ENCODE measurements around the gene SLC43A2.

Gene SLC43A2

DNA sequence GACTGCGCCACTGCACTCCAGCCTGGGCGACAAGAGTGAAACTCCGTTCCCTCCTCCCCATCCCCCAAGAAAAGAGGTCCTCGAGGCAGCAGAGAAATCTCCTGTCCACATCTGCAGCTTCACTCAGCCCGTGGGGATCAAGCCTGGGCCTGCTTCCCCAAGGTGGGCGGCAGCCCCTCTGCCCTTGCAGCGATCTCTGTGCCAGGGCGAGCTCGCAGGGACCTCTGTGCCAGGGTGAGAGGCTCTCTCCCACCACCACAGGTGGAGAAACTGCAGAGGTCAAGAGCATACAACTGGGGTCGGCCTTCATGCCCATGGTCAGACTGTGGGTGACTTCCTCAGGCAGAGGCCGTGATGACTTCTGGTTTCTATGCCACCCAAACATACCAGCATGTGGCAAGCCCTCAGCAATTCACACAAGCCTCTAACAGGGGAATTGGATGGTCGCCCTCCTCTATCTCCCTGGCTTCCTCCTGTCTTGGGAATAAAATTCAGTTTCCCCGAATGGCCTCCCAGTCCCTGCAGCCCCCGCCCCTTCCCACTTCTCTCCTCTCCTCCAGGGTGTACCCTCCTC, 5.5 kb downstream of the SLC43A2 start:
- no peak for DNase-seq (ENCODE audit: low spot score)

DNA sequence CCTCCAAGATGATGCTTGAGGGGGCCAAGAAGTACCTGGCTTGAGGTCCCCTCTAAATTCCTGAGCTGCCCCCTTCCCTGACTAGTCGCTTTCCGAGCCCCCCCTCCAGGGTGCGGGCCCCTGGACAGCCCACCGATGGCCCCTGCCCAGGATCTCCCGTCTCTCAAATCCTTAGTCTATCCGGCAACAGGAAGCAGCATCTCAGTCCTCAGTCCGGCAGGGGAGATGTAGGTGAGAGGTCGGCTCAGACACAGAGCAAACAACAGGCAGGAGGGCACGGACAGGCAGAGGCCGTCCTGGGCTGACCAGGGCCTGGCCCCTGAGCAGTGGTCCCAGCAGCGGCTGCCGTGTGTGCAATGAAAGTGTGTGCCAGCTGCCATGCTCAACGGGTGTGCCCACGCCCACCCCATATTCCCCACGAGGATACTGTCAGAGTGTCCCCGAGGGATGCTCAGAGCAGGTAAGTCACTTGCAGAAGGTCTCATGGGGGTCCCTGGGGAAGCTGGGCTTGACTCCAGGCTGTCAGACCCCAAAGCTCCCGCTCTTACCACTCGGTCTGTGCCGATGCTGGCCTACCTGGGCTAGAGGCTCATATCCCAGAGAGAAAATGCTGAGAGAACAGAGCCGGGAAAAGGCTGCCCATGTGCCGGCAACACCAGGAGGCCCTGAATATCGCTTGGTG, 7.2 kb downstream of the SLC43A2 start:
- DNase-seq (ENCODE audit: low spot score) = no peak

DNA sequence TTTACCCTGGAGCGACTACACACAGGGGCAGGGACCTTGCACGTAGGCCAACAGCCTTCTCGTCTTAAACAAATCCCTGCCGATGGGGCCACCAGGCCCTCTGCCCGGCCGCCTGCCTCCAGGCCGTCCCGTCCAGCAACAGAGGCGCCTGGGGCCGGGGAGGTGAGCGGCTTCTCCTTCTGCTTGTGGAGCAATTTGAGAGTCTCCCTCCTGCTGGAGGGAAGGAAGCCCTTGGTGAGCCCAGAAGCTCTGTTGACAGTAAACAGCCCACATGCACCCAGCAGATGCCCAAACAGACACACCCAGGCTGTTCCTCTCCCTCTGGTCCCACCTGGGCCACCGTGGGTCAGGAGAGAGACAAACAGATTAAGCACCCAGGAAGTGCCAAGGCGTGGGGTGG, 8.1 kb downstream of the SLC43A2 start:
- no peak for DNase-seq (ENCODE audit: low spot score)

DNA sequence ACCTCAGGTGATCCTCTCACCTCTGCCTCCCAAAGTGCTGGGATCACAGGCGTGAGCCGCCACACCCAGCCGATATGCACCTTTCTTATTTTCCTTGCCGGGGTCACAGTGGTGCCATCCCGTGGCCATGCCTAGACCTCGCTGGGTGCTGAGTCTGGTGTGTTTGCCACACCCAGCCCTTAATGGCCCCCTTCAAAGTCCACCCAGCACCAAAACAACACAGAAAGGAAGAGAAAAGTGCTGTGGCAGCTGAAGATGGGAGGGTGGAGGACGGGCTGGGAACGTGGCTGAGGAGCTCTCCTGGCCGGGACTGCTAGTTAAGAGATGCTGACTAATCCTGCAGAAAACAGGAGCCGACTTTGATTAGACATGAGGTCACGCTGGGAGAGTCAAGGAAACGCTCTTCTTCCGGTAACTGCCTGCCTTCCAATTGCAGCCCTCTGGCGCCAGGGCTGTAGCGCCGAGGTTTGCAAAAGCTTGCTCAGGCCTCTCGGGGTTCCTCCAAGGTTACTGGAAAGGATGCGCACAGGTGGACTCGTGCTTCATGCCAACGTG, 10.9 kb downstream of the SLC43A2 start:
- no peak for DNase-seq (ENCODE audit: low spot score)

DNA sequence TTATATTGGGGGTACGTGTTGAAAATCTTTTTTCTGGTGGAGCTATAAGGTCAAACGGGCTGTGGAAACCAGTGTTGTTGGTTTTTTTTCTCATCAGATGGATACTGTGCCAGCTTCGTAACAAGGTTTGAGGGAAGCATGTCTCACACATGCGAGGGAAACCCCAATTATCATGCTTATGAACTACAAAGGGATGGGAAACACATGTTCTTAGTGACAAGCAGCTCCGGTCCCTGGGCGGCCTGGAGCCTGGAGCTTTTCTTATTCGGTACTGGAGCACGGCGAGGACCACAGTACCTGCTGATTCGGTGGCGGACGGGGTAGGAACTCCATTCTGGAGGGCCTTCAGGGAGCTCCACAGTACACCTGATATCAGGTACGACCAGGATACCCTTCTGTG, 12.5 kb downstream of the SLC43A2 start:
- DNase-seq (ENCODE audit: low spot score) = no peak

DNA sequence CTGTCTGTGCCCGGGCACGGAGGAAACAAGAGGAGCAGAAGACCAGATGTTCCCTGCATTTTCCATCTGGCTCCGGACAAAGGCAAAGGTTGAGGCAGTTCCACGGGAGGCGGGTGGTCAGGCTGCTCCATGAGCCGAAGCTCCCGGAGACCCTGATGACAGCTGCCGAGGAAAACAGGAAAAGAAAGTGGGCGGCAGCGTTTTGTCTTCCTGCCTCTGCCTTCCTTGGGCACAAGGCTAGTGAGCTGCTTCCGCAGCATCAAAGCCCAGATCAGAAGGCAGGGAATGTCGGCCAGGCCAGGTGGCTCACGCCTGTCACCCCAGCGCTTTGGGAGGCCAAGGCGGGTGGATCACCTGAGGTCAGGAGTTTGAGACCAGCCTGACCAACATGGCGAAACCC, 16.2 kb downstream of the SLC43A2 start:
- no peak for DNase-seq (ENCODE audit: low spot score)

DNA sequence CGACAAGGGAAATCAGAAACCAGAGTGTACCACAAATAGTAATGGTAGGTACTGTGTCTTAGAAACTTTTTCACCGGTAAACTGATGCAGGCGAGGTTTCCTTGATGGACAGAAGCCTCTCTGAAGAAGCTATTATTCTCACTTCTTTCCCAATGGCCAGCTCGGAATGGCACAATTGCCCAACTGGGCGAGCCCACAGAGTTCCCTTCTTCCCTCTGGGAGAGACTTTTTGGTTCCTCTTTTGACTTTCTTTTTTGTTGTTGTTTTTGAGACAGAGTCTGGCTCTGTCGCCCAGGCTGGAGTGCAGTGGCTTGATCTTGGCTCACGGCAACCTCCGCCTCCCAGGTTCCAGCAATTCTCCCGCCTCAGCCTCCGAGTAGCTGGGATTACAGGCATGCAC, 16.9 kb downstream of the SLC43A2 start:
- DNase-seq (ENCODE audit: low spot score) = no peak

DNA sequence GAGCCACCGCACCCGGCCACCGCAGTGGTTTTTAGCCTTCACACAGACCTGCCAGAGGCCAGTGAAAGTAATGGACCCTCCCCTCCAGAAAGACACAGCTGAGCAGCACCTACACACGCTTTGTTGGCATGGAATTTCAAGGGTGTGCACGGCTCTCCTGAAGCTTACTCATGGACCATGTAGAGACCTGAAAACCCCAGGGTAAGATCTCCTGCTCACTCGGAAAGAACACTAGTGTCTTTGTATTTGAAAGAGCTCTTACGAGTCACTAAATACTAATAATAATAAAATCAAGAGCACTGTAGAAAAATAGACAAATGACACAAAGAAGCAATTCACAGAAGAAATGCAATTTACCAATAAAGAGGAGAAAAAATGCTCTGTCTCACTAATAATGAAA, 20.0 kb downstream of the SLC43A2 start:
- no peak for DNase-seq (ENCODE audit: low spot score)

DNA sequence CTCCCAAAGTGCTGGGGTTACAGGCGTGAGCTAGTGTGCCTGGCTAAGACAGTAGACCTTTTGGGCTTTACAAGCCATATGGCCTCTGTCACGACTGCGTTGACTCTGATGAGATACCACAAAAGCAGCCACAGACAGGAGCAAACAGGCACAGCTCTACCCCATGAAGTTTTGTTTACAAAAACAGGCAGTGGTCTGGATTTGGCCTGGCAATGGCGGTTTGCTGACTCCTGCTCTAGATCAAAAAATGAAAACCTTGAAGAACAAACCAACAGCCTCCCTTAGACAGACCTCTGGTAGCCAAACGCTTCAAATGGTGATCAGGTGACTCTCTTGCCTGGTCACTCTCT, 20.7 kb downstream of the SLC43A2 start:
- no peak for DNase-seq (ENCODE audit: low spot score)

DNA sequence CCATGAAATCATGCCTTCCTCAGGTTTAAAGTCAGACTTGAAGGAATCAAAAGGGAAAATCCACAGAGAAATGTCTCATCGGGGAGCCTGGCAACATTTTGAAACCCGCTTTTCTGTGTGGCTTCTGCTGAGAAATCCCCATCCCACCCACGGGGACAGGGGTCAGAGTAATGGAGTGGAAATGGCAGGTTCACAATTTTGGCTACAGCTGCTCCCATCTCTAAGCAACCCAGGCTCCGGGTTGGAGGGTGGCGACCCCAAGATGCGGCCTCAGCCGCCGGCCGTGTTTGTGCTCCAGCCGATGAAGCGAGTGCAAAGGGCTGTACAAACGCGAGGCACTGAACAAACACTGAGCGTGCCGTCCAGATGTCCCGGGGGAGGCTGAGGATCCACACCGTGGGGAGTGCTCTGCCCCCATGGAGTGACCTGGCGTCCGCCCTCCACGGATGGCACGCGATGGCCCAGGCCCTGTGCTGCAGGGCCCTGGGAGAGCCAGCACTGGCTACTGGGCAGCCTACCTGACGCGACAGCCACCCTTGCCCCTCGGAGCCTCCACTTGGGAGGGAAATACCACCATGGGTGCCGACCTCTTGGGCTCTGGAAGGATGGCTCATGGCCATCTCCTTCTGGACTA, 22.2 kb downstream of the SLC43A2 start:
- no peak for DNase-seq (ENCODE audit: low spot score)

DNA sequence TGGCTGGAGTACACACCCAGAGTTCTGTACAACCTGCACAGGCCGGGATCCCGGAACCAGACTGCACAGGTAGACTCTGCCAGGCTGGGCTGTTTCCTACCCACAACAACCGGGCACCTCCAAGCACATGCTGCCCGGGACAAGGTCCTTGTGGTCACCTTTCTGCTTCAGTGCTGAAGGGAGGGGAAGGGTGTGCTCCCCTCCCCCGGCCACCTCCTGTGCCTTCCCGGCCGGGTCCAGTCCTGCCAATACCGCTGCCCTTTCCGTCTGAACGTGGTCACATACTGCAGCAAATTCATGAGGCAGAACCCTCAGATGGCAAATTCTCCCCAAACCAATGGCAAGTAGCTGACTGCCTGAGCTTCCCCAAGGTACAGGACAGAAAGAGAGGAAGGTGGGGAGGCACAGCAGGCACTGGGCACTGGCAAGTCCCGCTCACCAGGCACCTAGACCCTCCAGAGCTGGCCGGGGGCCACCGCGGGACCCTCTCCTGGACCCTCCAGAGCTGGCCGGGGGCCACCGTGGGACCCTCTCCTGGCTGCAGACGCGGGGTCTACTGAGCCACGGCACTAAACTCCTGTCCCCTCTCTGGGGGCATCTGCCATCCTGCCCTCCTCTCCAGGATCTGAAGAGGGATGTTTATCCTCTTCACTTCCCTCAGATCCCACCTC, 22.8 kb downstream of the SLC43A2 start:
- DNase-seq (ENCODE audit: low spot score) = no peak

DNA sequence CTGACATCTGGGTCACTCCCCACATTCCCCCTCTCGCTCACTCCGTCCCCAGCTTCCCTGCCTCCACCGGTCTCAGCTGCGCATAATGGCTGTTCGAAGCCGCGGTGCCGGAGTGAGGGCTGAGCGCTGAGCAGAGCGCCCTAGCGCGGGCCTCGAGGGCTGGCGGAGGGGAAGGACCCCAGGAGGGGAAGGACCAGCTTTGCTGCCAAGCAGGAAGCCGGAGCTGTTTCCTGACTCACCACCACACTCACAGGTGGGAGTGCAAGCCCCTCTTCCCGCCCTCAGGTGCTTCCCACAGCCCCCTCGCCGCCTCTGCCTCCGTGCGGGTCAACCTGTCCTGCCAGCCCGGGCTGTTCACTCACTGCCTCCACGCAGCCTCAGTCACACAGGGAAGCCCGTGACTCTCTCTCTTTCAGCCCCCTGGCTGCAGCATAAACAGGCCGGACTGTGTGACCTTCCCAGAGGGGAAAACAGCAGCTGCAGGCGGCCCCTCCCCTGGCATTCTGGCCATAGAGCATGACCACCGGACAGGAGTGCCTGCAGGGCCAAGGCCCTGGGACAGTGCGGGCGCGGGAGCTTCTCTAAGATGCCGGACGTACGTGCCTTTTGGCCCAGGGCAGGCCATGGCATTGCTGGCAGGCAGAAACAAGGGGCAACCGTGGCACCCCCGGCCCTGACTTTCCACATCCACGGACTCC, 23.7 kb downstream of the SLC43A2 start:
- no peak for DNase-seq (ENCODE audit: low spot score)

DNA sequence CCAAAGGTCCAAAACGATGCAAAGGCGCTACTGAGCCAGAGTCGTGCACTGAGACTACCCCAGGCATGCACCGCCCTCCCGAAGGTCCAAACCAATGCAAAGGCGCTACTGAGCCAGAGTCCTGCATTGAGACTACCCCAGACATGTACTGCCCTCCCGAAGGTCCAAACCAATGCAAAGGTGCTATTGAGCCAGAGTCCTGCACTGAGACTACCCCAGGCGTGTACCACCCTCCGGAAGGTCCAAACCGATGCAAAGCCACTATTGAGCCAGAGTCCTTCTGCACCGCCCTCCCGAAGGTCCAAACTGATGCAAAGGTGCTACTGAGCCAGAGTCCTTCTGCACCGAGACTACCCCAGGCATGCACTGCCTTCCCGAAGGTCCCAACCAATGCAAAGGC, 27.1 kb downstream of the SLC43A2 start:
- DNase-seq (ENCODE audit: low spot score) = no peak

DNA sequence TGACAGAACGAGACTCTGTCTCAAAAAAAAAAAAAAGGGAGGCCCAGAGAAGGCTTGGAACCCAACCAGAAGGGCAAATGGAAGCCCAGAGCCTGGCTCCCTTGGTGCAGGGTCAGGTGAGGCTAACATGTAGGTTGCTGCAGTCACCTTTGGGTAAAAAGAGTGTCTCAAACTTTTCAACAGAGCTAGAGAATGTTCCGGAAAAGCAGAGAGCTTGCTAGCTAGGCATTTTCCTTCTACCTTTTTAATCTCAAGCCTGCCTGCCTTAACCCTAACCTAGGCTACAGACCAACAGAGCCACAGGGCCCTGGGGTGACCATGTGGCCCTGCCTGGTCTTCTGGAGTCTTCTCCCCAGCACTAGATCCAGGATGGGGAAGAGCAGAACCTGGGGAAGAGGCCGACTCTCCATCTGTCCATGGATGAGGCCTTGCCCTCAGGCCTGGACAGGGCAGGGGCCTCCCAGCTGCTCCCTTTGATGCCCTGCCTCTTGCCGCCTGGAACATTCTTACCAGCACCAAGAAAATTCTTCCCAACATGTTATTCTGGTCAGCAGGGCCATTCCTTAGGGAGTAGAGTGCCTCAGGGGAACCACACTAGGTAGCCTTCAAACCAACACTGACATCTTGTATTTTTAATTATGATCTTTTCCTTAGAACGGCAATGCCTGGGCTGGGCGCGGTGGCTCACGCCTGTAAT, 30.1 kb downstream of the SLC43A2 start:
- no peak for DNase-seq (ENCODE audit: low spot score)

DNA sequence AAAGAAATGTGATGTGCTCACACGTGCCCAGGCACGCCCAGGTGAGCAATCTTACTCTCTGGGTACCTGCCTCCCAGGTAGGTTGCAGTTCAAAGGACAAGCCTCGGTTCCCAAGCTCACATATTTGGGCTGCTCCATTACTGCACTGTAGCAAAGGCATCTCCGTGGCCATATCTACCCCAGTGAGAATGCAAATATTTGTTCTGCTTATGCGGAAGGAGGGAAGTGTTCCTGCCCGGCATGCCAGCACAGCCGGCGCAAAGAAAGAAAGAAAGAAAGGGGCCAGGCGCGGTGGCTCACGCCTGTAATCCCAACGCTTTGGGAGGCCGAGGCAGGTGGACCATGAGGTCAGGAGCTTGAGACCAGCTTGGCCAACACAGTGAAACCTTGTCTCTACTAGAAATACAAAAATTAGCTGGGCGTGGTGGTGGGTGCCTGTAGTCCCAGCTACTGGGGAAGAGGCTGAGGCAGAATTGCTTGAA, 30.7 kb downstream of the SLC43A2 start:
- no peak for DNase-seq (ENCODE audit: low spot score)

DNA sequence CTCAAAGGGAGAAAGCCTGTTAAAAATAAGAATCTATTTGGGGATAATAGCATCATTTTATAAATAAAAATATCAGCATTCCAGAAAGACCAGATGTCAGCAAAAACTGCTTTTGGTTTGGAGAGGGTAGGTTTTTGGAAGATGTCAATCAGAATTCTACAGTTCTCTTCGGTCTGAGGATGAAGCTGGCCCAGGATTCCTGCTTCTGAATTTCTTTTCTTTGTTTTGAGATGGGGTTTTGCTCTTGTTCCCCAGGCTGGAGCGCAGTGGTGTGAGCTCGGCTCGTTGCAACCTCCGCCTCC, 35.1 kb downstream of the SLC43A2 start:
- DNase-seq (ENCODE audit: low spot score) = no peak

DNA sequence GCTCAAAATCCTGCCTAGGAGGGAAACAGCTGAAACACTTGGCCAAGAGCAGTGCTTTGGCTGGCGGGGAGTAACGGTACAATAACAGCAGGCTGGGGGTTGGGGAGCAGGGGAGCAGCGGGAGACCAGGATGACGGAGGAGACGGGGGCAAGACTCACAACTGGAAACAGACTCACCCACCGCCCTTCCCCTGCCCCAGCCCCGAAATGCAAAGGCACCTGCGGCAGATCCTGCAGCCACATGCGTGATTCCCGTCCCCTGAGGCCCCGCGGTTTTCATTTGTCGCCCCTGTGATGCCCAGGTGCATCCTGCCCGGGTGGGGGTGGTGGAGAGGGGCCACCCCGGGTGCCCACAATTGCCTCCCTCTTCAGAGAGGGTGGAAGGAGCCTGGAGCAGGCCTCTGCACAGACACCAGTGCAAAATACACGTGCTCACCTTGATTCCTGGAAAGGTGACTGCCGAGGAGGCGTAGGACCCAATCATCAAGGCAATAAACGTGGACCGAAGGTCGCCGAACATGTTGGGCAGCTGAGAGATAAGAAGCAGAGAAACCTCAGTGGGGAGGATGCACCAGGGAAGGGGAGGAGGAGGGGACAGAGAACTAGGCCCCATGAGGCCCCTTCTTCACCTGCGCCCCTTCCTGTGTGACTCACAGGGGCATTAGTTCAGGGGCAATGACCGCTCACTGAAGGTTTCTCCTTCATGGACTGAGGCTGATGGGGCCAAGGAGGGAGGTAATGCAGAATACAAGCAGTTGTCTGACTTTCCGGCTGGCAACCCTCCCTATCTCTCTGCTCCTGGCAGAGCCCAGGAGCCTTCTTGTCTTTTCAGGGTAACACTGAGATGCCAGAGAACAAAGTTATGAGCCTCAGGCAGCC, 35.6 kb downstream of the SLC43A2 start:
- DNase-seq (ENCODE audit: low spot score) = no peak

DNA sequence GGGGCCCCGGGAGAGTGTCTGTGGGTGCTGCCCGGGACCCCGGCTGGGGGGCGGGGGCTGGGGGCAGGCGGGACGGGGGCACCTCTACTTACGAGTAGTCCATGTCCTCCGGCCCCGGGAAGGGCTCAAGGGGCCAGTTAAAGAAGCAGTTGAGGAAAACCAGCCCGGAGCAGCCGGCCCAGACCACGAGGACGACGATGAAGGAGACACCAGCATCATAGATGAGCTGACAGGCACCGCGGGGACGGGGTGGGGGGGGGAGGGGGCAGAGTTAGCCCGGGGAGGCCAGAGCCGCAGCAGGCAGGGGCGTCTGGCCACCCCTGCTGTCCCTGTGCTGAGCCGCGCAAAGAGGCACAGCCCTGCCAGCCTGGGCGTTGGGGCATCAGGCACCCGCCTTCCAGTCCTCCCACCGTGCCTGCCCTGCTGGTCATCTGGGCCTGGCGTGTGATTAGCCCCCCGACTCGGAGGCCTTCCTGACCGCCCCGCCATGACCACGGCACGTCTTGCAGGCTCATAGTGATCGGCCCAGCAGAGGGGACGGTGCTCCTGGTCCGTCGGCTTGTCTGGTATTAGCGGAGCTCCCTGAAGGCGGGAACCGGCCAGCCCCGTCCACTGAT, 37.1 kb downstream of the SLC43A2 start:
- DNase-seq (ENCODE audit: low spot score) = no peak

DNA sequence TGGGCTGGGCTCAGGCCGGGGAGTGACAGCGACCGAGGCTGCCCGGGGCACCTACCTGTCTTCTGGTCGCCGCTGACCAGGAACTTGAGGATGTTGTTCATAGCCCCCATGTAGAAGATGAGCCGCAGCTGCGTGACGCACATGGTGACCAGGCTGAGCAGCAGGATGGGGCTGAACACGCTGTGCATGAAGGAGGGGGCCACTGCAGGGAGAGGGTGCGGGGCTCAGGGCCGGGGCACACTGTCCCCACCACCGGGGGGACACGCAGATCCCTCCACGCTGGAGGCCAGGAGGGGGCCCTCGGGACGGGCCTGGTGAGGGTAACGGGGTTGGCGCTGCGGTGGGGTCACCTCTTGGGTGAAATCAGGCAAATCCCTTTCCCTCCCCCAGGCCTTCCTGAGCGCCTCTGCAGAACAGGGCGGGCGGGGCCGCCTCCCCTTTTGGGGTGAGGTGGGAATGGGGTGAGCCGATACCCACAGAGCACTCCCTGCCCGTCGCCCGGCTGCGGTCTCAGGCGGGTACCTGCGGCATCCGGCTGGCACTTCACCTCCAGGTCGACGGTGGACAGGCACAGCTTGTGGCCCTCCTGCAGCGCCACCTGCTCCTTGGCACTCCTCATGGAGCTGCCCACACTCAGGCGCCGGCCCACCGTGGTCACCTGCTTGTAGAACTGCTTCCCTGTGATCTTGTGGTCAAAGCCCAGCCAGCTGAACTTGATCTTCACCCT, 37.7 kb downstream of the SLC43A2 start:
- no peak for DNase-seq (ENCODE audit: low spot score)

All from SK-N-DZ (cell line).